GM21737 (cell line): ENCODE results near the gene DIAPH1.

ENCODE experiments used
- ATAC-seq: cut with Tn5 transposase; IDR thresholded peaks from one replicate; pipeline ENCODE4 v1.9.1; 2021; ENCODE audit warnings: mild to moderate bottlenecking, moderate library complexity; ENCODE audit not compliant: unreplicated experiment

Gene DIAPH1

GRCh38 chr5:141565826-141566570 lies 52.8 kb downstream of the DIAPH1 start:
- ATAC-seq, result no peak

- ATAC-seq, result peak; percentile 92
Observed at GRCh38 chr5:141564216-141564692, 54.5 kb downstream of the DIAPH1 start.

- ATAC-seq, result no peak
Observed at GRCh38 chr5:141560725-141561483, 57.9 kb downstream of the DIAPH1 start.

GRCh38 chr5:141560151-141560550 lies 58.6 kb downstream of the DIAPH1 start:
- no peak for ATAC-seq

- ATAC-seq, result no peak
Observed at GRCh38 chr5:141559461-141559860, 59.3 kb downstream of the DIAPH1 start.

GRCh38 chr5:141558150-141558549 lies 60.6 kb downstream of the DIAPH1 start:
- ATAC-seq, result no peak

GRCh38 chr5:141557681-141558136 lies 61.1 kb downstream of the DIAPH1 start:
- no peak for ATAC-seq

- ATAC-seq, result no peak
Observed at GRCh38 chr5:141547921-141548320, 70.9 kb downstream of the DIAPH1 start.

GRCh38 chr5:141547488-141547887 lies 71.3 kb downstream of the DIAPH1 start:
- ATAC-seq, result no peak

- ATAC-seq, result no peak
Observed at GRCh38 chr5:141543053-141543452, 75.7 kb downstream of the DIAPH1 start.

- ATAC-seq, result no peak
Observed at GRCh38 chr5:141534492-141535213, 84.1 kb downstream of the DIAPH1 start.

- no peak for ATAC-seq
Observed at GRCh38 chr5:141533897-141534296, 84.9 kb downstream of the DIAPH1 start.

- ATAC-seq, result no peak
Observed at GRCh38 chr5:141532726-141533125, 86.1 kb downstream of the DIAPH1 start.

- ATAC-seq, result no peak
Observed at GRCh38 chr5:141529873-141530272, 88.9 kb downstream of the DIAPH1 start.

- ATAC-seq, result peak; percentile 43
Observed at GRCh38 chr5:141529002-141529401, 89.8 kb downstream of the DIAPH1 start.

GRCh38 chr5:141528291-141528984 lies 90.4 kb downstream of the DIAPH1 start:
- ATAC-seq, result no peak

- ATAC-seq, result no peak
Observed at GRCh38 chr5:141527426-141527825, 91.4 kb downstream of the DIAPH1 start.

GRCh38 chr5:141525653-141526052 lies 93.1 kb downstream of the DIAPH1 start:
- no peak for ATAC-seq

GRCh38 chr5:141524604-141525597 lies 93.9 kb downstream of the DIAPH1 start:
- ATAC-seq, result peak; percentile 74

- no peak for ATAC-seq
Observed at GRCh38 chr5:141523991-141524390, 94.8 kb downstream of the DIAPH1 start.
